ENCODE measurements around the gene TP53I3.
"Not testable (repeated sequence)": the region's sequence is repeated elsewhere in the genome, so short reads cannot be mapped to it uniquely, and the experiment has no call there.

TP53I3 gene, protein sequence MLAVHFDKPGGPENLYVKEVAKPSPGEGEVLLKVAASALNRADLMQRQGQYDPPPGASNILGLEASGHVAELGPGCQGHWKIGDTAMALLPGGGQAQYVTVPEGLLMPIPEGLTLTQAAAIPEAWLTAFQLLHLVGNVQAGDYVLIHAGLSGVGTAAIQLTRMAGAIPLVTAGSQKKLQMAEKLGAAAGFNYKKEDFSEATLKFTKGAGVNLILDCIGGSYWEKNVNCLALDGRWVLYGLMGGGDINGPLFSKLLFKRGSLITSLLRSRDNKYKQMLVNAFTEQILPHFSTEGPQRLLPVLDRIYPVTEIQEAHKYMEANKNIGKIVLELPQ

DNA sequence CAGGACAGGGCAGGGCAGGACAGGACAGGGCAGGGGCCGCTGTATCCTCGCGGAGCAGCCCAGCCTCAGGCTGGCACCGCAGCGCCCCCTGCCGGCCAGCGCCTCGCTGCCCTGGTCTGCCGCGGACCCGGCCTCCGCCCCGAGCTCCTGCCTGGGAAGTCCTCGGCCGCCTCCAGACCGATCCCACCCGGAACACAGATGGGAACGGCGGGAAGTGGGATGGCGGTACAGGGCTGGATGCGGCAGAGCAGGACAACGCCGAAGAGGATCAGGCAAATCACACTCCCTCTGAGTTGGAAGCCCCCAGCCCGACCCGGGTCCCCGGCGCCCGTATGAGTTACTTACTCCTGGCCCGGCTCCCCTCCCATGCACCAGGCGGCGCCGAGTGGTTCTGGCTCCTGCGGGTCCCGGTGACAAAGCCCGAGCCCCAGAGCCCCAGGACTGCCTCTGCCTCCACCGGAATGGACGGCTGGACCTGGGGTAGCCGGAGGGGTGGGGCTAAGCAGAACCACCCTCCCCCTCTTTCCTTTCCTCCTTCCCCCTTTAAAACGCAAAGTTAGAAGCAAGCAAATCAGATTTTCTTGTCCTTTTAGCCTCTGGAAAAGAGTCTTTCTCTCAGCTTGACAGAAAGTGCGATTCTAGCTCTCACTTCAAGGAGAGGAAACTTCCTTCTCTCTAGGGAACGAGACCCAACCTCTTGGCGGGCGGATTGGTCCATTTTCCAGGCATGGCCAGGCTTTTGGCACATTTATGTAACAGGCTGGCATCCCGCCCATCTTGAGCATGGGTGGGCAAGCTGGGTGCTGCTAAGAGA is at the start of gene TP53I3:
Gene TP53I3 (minus strand): TSS at position 449 of the 814 bp plus-strand sequence. CDS start 508 bp downstream, outside the sequence.
- DNase-seq (ENCODE audit: low read depth) = peak; percentile 62

DNA sequence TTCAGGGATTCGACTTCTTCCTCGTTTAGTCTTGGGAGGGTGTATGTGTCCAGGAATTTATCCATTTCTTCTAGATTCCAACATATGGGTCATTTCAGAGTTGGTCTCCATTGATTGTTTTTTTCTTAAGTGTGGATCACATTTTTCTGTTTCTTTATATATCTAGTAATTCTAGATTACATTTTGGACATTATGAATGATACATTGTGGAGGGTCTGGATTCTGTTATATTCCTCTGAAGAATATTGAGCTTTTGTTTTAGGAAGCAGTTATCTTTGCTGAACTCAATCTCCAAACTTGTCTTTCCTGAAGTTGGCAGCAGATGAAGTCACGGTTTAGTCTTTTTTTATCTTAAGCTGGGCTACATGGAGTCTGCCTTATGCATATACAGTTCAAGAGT is 47.9 kb upstream of the TP53I3 start:
- DNase-seq (ENCODE audit: low read depth) = no peak

DNA sequence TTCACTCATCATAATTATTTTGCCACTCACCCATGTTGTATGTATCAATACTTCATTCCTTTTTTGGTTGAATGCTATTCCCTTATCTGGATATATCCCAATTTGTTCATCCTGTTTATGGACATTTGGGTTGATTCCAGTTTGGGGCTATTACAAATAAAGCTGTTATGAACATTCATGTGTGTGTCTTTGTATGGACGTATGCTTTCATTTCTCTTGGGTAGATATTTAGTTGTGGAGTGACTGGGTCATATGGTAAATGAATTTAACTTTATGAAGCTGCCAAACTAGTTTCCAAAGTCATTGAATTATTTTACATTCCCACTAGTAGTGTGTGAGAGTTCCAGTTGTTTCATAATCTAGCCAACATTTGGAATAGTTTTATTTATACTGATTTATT is 41.3 kb upstream of the TP53I3 start:
- DNase-seq (ENCODE audit: low read depth) = no peak

DNA sequence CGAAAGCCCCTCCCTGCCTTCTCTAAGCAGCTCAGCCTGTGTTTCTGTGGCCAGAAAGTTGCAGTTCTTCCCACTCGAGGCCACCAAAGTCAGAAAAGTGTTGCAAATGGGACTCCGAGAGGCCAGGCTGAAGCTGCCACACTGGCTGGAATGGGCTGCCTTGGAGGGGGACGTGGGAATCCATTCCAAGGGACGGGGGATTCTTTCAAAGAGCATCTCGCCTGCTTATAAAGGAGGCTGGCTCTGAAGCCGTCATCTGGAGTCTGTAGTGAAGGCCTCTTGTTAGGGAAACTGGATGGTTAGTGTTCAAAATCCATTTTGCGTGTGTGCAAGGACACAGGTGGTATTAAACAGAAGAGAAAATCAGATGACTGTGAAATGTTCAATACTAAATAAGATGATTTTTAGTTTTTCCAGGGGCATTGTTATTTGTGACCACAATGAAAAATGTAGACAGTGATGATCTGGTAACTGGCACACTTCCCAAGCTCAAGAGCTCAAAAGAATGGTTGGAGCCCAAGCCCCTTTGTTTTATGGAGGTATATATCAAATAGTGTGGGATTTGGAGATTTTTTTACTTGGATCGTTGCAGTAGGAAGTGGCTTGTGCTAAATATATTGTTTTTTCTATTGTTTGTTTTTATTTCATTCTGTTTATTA is 39.4 kb upstream of the TP53I3 start:
- DNase-seq (ENCODE audit: low read depth) = no peak

DNA sequence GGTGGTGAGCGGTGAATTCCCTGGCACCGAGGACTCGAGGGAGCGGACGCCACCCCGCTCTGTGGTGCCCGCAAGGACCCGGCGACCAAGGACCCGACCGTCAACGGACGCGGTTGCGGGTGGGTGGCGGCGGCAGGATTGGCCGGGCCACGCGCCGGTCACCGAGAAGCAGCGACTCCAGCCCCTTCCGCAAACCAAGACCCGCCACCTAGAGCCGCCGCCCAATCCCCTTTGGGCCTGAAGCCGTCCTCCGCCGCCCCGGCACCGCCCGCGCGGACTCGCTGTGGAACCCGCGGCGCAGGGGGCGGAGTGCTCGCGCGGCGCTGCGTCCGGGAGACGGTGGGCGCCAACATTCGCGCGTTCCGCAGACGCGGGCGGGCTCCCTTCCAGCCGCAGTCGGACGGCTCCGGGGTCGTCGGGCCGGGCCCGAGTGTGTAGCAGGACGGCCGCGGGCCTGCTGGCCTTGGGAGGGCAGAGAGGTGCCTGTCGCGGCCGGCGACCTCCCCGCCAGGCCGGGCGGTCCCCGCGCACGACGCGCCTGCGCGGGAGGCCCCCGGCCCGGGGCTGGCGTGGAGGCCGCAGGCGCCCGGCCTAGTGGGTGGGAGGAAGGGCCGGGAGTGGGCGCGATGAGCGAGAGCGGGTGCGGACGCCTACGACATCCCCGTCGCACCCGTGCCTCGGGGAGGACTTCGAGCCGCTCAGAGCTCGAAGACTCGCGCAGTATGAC is 38.7 kb upstream of the TP53I3 start, which contains the start of the genes FAM228B and PFN4:
Gene FAM228B (plus strand): TSS at position 275 of the 727 bp plus-strand sequence. CDS start 893 bp downstream, outside the sequence.
Gene PFN4 (minus strand): TSS at position 140 of the 727 bp plus-strand sequence. CDS start 799 bp downstream, outside the sequence.
- peak; percentile 14 for DNase-seq (ENCODE audit: low read depth)

DNA sequence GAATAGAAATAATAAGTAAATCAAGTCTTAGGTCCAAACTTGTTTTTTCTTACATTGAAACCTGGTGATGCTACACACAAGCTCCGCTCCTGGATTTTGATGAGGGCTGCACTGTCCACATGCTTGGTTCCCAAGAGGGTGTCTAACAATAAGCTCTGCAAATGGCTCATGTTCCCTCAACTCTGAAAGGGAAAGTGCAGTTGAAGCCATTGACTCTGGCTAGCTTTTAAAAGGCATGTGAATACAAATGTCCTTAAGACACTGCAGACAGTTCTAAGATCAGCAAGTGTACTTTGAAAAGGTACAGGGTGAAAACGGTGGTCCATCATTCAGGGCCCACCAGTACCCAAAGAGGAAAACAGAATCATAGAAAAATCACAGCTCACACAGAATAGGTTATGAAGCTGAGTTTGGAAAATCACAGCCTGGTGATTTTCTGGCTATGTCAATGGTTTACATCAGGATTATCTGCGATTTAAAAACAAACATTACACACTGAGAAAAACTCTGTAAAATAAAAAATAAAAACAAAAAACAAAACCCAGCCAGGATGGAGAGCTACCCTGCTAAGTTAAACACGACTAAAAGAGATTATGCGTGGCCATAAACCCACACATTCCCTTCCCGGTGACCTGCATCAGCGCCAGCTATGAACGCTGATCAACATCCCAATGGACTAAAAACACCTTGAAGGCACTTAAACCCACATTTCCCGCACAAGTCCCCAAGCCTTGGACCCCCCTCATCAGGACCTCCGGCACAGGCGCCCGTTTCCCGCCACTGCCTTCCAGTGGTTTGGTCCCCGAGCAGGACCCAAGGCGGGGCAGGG is 37.9 kb upstream of the TP53I3 start:
- no peak for DNase-seq (ENCODE audit: low read depth)

DNA sequence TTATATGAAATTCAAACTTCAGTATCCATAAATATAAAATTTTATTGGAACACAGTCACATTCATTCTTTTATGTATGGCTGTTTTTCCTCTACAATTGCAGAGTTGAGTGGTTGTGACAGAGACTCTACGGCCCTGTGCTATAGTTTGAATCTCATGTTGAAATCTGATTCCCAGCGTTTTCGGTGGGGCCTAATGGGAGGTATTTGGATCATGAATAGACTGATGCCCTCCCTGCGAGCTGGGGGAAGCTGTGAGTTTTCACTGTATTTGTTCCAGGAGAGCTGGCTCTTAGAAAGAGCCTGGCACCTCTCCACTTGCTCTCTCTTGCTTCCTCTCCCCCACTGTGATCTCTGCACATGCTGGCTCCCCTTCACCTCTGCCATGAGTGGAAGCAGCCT is 36.8 kb upstream of the TP53I3 start:
- no peak for DNase-seq (ENCODE audit: low read depth)

DNA sequence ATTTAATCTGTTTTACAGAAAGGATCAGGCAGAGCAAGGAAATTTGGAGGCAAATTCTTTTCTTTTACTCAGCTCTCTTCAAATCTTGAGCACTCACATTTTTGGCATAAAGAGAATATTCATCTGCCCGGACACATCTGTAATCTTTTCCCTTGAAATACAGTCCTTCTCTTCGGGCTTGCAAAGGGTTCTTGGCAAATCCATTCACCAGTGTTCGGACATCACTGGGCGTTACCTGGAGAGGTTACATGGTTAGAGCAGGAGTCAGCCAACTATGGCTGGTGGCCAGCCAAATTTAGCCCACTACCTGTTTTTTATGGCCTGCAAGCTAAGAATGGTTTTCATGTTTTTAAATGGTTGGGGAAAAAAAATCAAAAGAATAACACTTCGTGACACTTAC is 36.4 kb upstream of the TP53I3 start:
- no peak for DNase-seq (ENCODE audit: low read depth)

DNA sequence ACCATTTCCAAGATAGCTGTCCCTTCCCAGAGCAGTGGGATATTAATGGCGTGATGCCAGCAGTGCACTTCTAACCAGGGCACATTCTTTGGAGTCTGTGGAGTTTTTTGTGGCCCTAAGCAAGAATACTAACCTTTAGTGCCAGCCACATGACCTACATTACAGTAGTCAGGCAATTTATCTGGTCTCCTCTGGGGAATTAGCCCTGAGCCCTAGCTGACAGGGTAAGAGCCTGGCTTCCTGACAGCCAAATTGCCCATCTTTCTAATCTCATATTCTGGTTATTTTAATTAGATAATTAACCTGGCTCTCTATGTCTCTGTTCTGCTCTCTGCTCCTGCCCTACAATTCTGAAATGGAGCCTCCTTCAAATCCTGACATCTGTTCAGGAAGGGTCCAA is 33.3 kb upstream of the TP53I3 start:
- DNase-seq (ENCODE audit: low read depth) = no peak

DNA sequence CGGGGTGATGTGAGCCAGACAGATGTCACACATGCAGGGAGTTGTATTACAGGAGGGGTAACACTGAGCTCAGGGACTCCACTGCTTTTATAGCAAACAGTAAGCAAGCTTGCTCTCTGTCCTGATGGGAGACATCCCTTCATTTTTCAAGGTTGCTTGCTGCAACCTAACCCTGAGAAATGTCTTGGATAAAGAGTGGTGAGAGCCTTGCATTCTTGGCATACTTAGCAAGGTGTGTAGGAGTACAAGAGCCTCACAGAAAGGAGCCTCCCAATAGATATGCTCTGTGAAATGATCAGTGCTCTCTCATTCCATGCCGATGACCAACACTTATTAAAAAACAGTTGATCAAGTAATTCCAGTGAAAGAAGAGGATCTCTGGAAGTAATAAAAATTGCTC is 30.4 kb upstream of the TP53I3 start:
- DNase-seq (ENCODE audit: low read depth) = no peak

DNA sequence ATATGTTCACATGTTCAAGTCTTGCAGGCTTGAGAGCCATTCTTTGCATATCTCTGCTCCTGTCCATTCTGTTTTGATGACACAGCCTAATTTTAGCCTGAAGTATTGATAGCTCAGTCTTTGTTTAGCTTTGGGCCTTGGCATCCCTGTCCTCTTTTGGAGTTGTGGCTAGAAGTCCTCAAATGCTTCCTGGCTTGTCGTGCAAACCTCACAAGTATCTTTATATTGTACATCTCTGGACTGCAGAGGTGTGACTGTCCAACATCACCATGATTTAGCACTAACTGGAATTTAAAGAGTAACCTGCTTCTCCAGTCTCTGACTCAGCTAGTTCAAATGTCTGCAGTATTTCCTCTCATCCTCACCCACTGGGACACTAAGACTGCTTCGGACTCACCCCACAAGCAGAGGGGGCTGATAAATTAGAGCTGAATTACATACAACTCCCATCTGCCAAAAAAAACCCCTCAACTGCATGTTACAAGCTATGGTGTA is 26.8 kb upstream of the TP53I3 start:
- DNase-seq (ENCODE audit: low read depth) = no peak

DNA sequence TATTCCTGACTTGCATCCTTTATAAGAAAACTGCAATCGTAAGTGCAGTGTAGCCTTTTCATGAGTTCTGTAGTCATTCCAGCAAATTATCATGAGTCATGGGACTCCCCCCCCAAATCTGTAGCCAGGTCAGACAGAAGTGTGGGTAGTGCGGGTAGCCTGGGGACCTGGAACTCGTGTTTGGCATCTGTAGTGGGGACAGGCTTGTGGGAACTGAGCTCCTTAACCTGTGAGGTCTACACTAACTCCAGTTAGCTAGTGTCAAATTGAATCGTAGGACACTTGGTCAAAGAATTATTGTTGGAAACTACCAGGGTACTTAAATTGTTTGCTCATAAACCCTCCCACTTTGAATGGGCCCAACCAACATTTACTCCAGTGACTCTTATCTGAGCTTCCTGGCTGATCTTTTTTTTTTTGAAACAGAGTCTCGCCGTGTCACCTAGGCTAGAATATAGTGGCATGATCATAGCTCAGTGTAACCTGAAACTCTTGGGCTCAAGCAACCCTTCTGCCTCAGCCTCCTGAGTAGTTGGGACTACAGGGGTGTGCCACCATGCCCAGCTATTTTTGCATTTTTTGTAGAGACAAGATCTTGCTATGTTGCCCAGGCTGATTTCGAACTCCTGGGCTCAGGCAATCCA is 26.1 kb upstream of the TP53I3 start:
- DNase-seq (ENCODE audit: low read depth) = no peak

DNA sequence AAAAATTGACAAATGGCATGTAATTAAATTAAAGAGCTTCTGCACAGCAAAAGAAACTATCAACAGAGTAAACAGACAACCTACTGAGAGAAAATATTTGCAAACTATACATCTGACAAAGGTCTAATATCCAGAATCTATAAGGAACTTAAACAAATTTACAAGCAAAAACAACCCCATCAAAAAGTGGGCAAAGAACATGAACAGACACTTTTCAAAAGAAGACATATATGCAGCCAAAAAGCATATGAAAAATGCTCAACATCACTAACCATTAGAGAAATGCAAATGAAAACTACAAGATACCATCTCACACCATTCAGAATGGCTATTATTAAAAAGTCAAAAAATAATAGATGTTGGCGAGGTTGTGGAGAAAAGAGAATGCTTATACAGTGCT is 24.8 kb upstream of the TP53I3 start:
- not testable (repeated sequence) for DNase-seq (ENCODE audit: low read depth)

DNA sequence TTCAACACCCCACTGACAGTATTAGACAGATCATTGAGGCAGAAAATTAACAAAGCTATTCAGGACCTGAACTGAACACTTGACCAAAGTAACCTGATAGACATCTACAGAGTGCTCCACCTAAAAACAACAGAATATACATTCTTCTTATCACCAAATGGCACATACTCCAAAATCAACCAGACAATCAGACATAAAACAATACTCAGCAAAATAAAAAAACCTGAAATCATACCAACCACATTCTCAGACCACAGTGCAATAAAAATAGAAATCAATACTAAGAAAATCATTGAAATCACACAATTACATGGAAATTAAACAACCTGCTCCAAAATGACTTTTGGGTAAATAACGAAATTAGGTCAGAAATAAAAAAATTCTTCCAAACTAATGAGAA is 22.7 kb upstream of the TP53I3 start:
- DNase-seq (ENCODE audit: low read depth) = no peak

DNA sequence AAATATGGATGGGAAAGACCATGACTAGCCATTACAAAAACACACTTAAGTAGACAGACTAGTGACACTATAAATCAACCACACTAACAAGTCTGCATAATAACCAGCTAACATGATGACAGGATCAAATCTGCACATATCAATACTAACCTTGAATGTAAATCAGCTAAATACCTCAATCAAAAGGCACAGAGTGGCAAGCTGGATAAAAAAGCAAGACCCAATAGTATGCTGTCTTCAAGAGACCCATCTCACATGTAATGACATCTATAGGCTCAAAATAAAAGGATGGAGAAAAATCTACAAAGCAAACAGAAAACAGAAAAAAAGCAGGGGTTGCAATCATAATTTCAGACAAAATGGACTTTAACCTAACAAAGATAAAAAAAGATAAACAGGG is 22.2 kb upstream of the TP53I3 start:
- DNase-seq (ENCODE audit: low read depth) = no peak

DNA sequence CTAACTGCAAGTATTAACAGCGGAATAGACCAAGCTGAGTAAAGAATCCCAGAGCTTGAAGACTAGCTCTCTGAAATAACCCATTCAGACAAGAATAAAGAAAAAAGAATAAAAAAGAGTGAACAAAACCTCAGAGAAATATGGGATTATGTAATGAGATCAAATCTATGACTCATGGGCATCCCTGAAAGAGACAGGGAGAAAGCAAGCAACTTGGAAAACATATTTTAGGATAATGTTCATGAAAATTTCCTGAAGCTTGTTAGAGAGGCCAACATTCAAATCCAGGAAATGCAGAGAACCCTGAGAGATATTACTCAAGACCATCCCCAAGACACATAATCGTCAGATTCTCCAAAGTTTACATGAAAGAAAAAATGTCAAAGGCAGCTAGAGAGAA is 21.2 kb upstream of the TP53I3 start:
- no peak for DNase-seq (ENCODE audit: low read depth)

DNA sequence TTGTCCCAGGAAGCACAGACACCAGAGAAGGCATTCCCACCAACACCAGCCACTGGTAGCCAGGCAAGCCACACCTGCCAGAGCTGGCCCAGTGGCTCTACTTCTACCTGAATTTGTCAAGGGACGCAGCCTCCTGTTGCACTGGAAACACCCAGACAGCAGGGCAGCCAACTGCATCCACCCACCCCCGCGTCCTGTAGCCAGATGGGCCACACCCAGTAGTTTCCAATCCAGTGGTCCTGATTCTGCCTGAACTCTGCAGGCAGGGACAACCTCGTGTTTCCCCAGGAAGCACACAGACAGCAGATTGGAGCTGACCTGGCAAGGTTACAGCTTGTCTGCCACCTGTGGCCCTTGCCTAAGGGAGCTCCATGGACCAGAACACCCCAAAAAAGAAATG is 20.3 kb upstream of the TP53I3 start:
- DNase-seq (ENCODE audit: low read depth) = no peak

DNA sequence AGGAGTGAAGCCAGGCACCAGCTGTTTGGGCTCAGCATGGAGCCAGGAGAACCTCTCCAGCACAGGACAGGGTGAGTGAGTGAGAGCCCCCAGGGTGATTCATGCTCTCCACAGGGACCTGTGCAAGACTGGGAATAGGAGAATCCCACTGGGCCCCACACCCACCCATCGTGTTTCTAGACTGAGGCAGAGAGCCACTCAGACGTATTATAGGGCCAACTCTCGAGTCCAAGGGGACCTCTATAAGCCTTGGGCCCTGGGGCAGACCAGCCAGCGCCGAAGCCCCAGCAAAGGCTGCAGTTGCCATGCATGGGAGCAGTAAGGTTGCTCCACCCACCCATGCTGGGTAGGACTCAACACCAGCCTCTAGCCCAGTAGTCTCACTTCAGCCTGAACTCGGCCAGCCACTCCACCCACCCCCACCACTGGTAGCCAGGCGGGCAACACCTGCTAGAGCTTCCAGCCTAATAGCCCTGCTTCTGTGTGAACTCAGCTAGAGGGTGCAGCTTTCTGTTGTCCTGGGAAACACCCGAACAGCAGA is 19.5 kb upstream of the TP53I3 start:
- no peak for DNase-seq (ENCODE audit: low read depth)

DNA sequence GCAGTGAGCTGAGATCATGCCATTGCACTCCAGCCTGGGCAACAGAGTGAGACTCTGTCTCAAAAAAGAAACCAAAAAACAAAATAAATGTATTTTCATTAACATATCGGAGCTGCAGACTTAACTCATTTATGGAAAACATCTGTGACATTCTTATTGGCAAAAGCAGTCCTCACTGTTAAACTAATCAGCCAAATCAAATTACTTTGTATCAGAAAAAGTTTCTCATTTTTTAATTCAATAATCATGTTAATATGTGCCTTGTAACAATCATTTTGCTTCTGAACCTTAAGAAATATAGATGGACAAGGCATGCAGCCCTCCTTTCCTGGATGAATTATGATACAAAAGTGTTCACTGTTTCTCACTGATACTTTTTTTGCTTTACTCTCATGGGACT is 18.0 kb upstream of the TP53I3 start:
- no peak for DNase-seq (ENCODE audit: low read depth)

DNA sequence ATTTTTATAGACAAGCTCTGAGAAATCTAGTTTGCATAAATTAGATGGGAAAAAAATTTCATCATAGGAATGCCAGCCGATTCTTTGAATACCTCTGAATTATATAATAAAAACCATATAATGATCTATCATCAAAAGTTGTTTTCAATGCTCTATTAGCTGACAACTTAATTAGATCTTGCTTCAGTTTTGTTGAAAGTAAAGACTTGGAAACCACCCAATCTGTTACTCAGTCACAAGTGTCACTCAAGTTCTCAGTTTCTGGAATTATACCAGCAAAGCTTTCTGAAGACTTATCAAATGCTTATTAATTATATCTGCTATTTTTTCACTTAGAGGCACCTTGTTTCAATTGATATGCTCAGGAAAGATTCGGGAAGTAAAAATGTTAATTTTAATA is 17.4 kb upstream of the TP53I3 start:
- DNase-seq (ENCODE audit: low read depth) = no peak
